Heart right ventricle (tissue), 16 donors: ENCODE results near the gene LRCH2. TPM values are rescaled to one million over a fixed set of nuclear protein-coding genes. Genes with fewer than 3 reads are reported as not detected.

Experiments used
- ATAC-seq, 8 donors: fragments of 200-7000 bp; cut with Tn5 transposase; one replicate each; pipeline ENCODE4 v1.9.1; 2020; ENCODE audit warnings: mild to moderate bottlenecking in 8 of 8, moderate library complexity in 8 of 8, moderate number of reproducible peaks in 1 of 8
- DNase-seq, 2 donors: peaks; one replicate each; pipeline ENCODE4 v3.0.0-alpha.2; 2020
- H3K27ac ChIP-seq, 10 donors: fragments of 200-600 bp; sonication (generic) in 2 of 10; one replicate each; pipeline versions ENCODE4 v1.5.0 to v1.8.0; 2020 to 2022; ENCODE audit warnings: mild to moderate bottlenecking in 3 of 10
- H3K27me3 ChIP-seq, 7 donors: fragments of 200-600 bp; one replicate each; pipeline ENCODE4 v1.8.0; 2021 to 2022; ENCODE audit warnings: mild to moderate bottlenecking in 2 of 7
- H3K36me3 ChIP-seq, 9 donors: fragments of 200-600 bp; sonication (generic) in 1 of 9; one replicate each; pipeline versions ENCODE4 v1.5.0 to v1.8.0; 2020 to 2022; ENCODE audit warnings: mild to moderate bottlenecking in 2 of 9
- H3K4me1 ChIP-seq, 9 donors: fragments of 200-600 bp; sonication (generic) in 1 of 9; one replicate each; pipeline versions ENCODE4 v1.5.0 to v1.8.0; 2020 to 2022; ENCODE audit warnings: mild to moderate bottlenecking in 4 of 9
- H3K4me3 ChIP-seq, 10 donors: fragments of 200-600 bp; sonication (generic) in 2 of 10; one replicate each; pipeline versions ENCODE4 v1.5.0 to v1.8.0; 2020 to 2022; ENCODE audit warnings: mild to moderate bottlenecking in 7 of 10, moderate library complexity in 2 of 10
- H3K9me3 ChIP-seq, 11 donors: fragments of 200-600 bp in 10 of 11; sonication (generic) in 2 of 11; one replicate each; pipeline versions ENCODE4 v1.5.0 to v1.8.0; 2013 to 2022; ENCODE audit warnings: mild to moderate bottlenecking in 2 of 11, control low read depth in 1 of 11, moderate library complexity in 1 of 11
- WGBS, 2 donors: extraction: QIAGEN DNeasy Blood & Tissue Kit; methylation state at CpG; one replicate each; pipeline ENCODE4 v1.1.7; 2013; ENCODE audit warnings: inconsistent platforms in 1 of 2; 5-methylcytosine and 5-hydroxymethylcytosine counted together
- intact Hi-C, 10 donors: fragments of 100-400 bp; cut with DNase I; formaldehyde crosslinking; loops; one replicate each; pipeline versions ENCODE4 v1.11.1 to v1.14.2; 2022
- polyA plus RNA-seq, 2 donors: library from polyadenylated mRNA; stranded (reverse); fragments of 200-250 nt; gene quantifications; one replicate each; pipeline ENCODE4 v1.2.3, GENCODE V29; 2013
- total RNA-seq, 10 donors: library from RNA; stranded (reverse); fragmentation: NEBNext Ultra II Directional in 3 of 10; extraction: Animal tissue kit (Norgen Biotek cat#: 25700) in 3 of 10; gene quantifications; one replicate each; pipeline versions ENCODE4 v1.2.1 to v1.2.4, GENCODE V29; 2021 to 2023
- TF ChIP-seq, protein P1 (sequence below), 9 donors: fragments of 200-600 bp; sonication (generic) in 2 of 9; IDR thresholded peaks; one replicate each; pipeline versions ENCODE4 v1.5.0 to v1.8.0; 2021 to 2022; ENCODE audit warnings: antibody characterized with exemption in 9 of 9, mild to moderate bottlenecking in 5 of 9, moderate library complexity in 1 of 9
- donor health status: Arrhythmogenic right ventricular cardiomyopathy.
- donor health status: ischemic (EF 13 %, LVEDD 7.1; RV severe dilation, severe dysfunction).
- donor health status: healthy with polysubstance abuse.
- donor health status: DM: no; HTN: yes; CAD: no.
- donor health status: DM: no; HTN: no; CAD: no.
- donor health status: ischemic (EF 25% LVEDD 6.9; RV normal size, moderate dysfunction).
- donor health status: ischemic (EF 25% LVEDD 5.7; RV mildly dilated, moderate dysfunction).
- donor health status: healthy.
- donor health status: DM: yes; HTN: yes; CAD: no.
- donor health status: Ischemic cardiomyopathy.
- donor health status: ischemic (EF 35%, LVEDD 5.7; RV mildly dilated, moderate dysfunction).
- donor health status: nonischemic (EF 11% LVEDD 7.7; RV severe dilation, severe dysfunction).
- donor health status: DM: yes; HTN: yes; CAD: no.
- donor health status: PGD.
- donor health status: ischemic (EF 29% LVEDD 5.4; RV normal size, mild dysfunction).
- donor health status: nonischemic (EF 23%, LVEDD 6.1; RV moderate dilation, normal function).

The LRCH2 gene
- total and polyA plus RNA-seq, 12 donors, result 0.46 to 1.9 (median 1.3) TPM

DNA sequence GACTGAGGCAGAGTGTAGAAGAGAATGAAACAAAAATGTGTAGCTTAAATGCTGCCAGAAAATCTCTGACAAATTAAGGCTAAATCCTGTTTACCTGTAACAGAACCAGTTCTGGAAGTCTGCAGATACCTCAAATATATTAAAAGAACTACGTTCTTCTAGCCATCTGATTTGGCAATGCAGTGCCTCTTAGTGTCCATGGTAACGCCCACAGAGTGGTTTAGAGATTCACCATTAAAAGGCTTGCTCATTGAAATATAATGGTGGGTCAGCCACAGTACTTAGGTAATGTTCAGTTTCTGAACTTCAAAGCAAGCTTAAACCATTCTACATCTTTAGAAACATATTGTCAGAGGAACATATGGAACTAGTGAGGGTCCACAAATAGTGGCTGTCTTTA is 32.4 kb upstream of the LRCH2 start:
- WGBS, 2 donors, result 78 to 88% methylated on average over 2 of the region's 2 CpGs
- no peak for DNase-seq
- Histone ChIP-seq H3K27me3 (peaks cover 0 to 76% (median 0%) of the 10 kb centered on the region in 7 donors), H3K9me3 (no peaks in the 10 kb centered on the region), H3K4me3 (no peak overlapping the region), H3K36me3 (no peaks in the 10 kb centered on the region), H3K4me1 (no peaks in the 10 kb centered on the region), H3K27ac (no peak overlapping the region)
- intact Hi-C loops, result no loop called here
- ATAC-seq, result no peak
- TF ChIP-seq, protein P1, sequence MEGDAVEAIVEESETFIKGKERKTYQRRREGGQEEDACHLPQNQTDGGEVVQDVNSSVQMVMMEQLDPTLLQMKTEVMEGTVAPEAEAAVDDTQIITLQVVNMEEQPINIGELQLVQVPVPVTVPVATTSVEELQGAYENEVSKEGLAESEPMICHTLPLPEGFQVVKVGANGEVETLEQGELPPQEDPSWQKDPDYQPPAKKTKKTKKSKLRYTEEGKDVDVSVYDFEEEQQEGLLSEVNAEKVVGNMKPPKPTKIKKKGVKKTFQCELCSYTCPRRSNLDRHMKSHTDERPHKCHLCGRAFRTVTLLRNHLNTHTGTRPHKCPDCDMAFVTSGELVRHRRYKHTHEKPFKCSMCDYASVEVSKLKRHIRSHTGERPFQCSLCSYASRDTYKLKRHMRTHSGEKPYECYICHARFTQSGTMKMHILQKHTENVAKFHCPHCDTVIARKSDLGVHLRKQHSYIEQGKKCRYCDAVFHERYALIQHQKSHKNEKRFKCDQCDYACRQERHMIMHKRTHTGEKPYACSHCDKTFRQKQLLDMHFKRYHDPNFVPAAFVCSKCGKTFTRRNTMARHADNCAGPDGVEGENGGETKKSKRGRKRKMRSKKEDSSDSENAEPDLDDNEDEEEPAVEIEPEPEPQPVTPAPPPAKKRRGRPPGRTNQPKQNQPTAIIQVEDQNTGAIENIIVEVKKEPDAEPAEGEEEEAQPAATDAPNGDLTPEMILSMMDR (IDR thresholded peaks at IDR 0.05), result no peak

- intact Hi-C loops, result no loop called here
- Histone ChIP-seq H3K36me3 (no peaks in the 10 kb centered on the region), H3K27ac (no peak overlapping the region), H3K9me3 (no peaks in the 10 kb centered on the region), H3K4me1 (no peaks in the 10 kb centered on the region), H3K27me3 (peaks cover 0 to 69% (median 0%) of the 10 kb centered on the region in 7 donors), H3K4me3 (no peak overlapping the region)
- TF ChIP-seq, protein P1 (IDR thresholded peaks at IDR 0.05), result no peak
- DNase-seq (no peak), ATAC-seq (no peak)
- WGBS, 2 donors, result 68 to 73% methylated on average over 2 of the region's 2 CpGs
Measured at GRCh38 chrX:115264009-115264408, 30.1 kb upstream of the LRCH2 start.

DNA sequence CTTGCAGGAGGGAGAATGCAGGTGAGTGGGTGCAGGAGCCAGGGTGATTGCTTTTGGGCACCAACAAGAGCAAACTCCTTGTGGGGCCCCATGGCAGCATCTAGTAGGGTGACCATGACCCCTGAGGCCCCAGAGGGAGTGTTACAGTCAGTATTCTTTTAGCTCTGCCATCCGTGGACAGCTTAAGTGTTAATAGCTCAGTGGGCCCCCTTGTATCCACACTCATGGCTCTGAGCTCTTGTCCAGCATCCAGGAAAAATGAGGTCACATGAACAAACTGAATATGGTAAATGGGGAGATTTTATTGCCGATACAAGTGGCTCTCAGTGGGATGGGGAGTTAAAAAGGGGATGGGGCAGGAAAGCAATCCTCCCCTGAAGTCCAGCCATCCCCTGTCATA is 27.3 kb upstream of the LRCH2 start:
- Histone ChIP-seq H3K4me1 (no peaks in the 10 kb centered on the region), H3K9me3 (no peaks in the 10 kb centered on the region), H3K4me3 (no peak overlapping the region), H3K27ac (no peak overlapping the region), H3K36me3 (no peaks in the 10 kb centered on the region), H3K27me3 (peaks cover 0 to 66% (median 0%) of the 10 kb centered on the region in 7 donors)
- 64 to 67% methylated on average over 2 of the region's 2 CpGs for WGBS, 2 donors
- DNase-seq, result no peak
- TF ChIP-seq, protein P1 (IDR thresholded peaks at IDR 0.05), result no peak
- ATAC-seq, result no peak
- intact Hi-C loops, result no loop called here

- 96 to 98% methylated on average over 3 of the region's 3 CpGs for WGBS, 2 donors
Measured at GRCh38 chrX:115260330-115260729, 26.4 kb upstream of the LRCH2 start.

More at GRCh38 chrX:115260330-115260729, 26.4 kb upstream of the LRCH2 start:
- Histone ChIP-seq H3K27ac (no peak overlapping the region), H3K4me3 (no peak overlapping the region), H3K36me3 (no peaks in the 10 kb centered on the region), H3K27me3 (peaks cover 0 to 65% (median 0%) of the 10 kb centered on the region in 7 donors), H3K9me3 (no peaks in the 10 kb centered on the region), H3K4me1 (no peaks in the 10 kb centered on the region)
- intact Hi-C loops, result no loop called here
- TF ChIP-seq, protein P1 (IDR thresholded peaks at IDR 0.05), result no peak
- DNase-seq (no peak), ATAC-seq (no peak)
